IgD-negative memory B cell (primary cell): ENCODE measurements around the gene USP24. TPM values are rescaled to one million over a fixed set of nuclear protein-coding genes. Genes with fewer than 3 reads are reported as not detected.
A peak's percentile ranks its signal among the peaks of the same experiment; 100 is the strongest.
"Not testable (repeated sequence)": the region's sequence is repeated elsewhere in the genome, so short reads cannot be mapped to it uniquely, and the experiment has no call there.

Experiments
- H3K27ac Mint-ChIP-seq, 3 donors: one replicate each; pipeline ENCODE4 v1.8.0; 2020 to 2022; ENCODE audit warnings: mild to moderate bottlenecking in 3 of 3, mixed read lengths in 3 of 3, moderate library complexity in 1 of 3
- H3K27me3 Mint-ChIP-seq: one replicate; pipeline ENCODE4 v1.8.0; 2021; ENCODE audit warnings: mixed read lengths
- H3K36me3 Mint-ChIP-seq: one replicate; pipeline ENCODE4 v1.8.0; 2020; ENCODE audit warnings: mild to moderate bottlenecking, mixed read lengths
- H3K4me1 Mint-ChIP-seq, 3 donors: one replicate each; pipeline ENCODE4 v1.8.0; 2020 to 2022; ENCODE audit warnings: mixed read lengths in 3 of 3, mild to moderate bottlenecking in 1 of 3
- H3K4me3 Mint-ChIP-seq, 4 donors: one replicate each; pipeline ENCODE4 v1.8.0; 2020 to 2022; ENCODE audit warnings: mild to moderate bottlenecking in 4 of 4, mixed read lengths in 4 of 4, moderate library complexity in 3 of 4
- H3K9me3 Mint-ChIP-seq, 3 donors: one replicate each; pipeline ENCODE4 v1.8.0; 2020 to 2021; ENCODE audit warnings: mixed read lengths in 3 of 3, mild to moderate bottlenecking in 1 of 3
- polyA plus RNA-seq: library from polyadenylated mRNA; unstranded; fragments of 300-500 nt; fragmentation: Illumina TruSeq; gene quantifications from one replicate; pipeline ENCODE4 v1.2.3, GENCODE V29; 2021

Gene USP24
- polyA plus RNA-seq, 1 donor from 2014 or later, result 10.2 TPM

DNA sequence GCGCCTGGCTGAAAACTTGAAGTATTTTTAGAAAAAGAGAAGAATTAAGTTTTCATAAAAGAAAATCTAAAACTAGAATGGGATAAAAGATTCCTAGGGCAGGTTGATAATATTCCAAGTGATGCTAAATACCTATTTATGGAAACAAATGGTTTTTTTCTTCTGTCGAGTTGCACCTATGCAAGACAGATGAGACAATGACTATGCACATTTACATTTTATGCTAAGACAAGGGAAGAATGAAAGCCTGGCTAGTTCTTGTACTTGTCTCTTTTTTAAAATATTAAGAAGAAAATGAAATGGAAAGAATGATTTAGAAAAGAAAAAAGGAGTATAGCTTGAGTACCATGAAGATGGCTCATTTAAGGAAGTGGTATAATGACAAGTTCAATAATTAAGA is 24.4 kb upstream of the USP24 start:
- H3K4me1 Mint-ChIP-seq, result peaks cover 5 to 14% (median 12%) of the 10 kb centered on the region in 3 donors
- no peaks in the 10 kb centered on the region for H3K27me3 Mint-ChIP-seq
- peaks cover 2% of the 10 kb centered on the region for H3K36me3 Mint-ChIP-seq
- H3K27ac Mint-ChIP-seq, result no peak overlapping the region
- no peaks in the 10 kb centered on the region for H3K9me3 Mint-ChIP-seq
- H3K4me3 Mint-ChIP-seq, result no peak overlapping the region

DNA sequence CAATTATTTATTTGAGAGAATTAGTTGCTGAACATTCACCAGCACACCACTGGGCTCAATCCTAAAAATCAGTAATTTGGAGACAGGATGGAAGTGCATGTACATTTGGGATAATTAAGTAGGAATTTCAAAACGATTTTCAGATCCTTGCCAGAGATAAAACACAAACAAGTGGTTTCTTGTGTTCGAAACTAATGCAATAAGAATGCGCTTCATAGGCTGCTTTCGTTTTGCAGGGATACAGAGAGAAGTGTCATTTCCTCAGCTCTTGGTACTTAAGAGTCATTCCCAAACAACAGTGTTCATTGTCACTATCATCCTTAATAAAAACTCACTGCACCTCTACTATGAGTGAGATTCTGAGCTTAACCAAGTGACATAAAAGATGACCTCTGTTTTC is 20.6 kb upstream of the USP24 start:
- no peaks in the 10 kb centered on the region for H3K9me3 Mint-ChIP-seq
- peaks cover 3% of the 10 kb centered on the region for H3K27me3 Mint-ChIP-seq
- no peak overlapping the region for H3K4me3 Mint-ChIP-seq
- no peak overlapping the region for H3K27ac Mint-ChIP-seq
- peaks cover 2 to 7% (median 6%) of the 10 kb centered on the region in 3 donors for H3K4me1 Mint-ChIP-seq
- H3K36me3 Mint-ChIP-seq, result peaks cover 4% of the 10 kb centered on the region

DNA sequence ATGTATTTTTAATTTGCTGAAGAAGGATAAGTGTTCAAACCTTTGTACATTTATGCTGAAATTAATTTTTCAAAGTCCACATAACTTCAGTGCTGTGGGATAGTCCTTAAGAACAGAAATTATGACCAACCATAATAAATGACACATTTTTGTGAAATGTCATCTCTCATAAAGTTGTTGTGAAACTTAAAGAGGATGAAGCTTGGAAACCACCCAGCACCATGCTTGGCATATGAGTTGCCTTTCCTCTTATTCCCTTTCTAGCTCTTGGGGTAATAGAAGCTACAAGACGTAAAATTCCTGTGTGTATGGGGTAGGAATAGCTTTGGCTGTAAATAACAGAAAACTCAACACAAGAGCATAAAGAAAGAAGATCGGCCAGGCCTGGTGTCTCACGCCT is 18.9 kb upstream of the USP24 start:
- Mint-ChIP-seq H3K27ac (no peak overlapping the region), H3K36me3 (peaks cover 2% of the 10 kb centered on the region), H3K9me3 (no peaks in the 10 kb centered on the region), H3K4me3 (no peak overlapping the region), H3K4me1 (peaks cover 2 to 7% (median 6%) of the 10 kb centered on the region in 3 donors), H3K27me3 (peaks cover 3% of the 10 kb centered on the region)

DNA sequence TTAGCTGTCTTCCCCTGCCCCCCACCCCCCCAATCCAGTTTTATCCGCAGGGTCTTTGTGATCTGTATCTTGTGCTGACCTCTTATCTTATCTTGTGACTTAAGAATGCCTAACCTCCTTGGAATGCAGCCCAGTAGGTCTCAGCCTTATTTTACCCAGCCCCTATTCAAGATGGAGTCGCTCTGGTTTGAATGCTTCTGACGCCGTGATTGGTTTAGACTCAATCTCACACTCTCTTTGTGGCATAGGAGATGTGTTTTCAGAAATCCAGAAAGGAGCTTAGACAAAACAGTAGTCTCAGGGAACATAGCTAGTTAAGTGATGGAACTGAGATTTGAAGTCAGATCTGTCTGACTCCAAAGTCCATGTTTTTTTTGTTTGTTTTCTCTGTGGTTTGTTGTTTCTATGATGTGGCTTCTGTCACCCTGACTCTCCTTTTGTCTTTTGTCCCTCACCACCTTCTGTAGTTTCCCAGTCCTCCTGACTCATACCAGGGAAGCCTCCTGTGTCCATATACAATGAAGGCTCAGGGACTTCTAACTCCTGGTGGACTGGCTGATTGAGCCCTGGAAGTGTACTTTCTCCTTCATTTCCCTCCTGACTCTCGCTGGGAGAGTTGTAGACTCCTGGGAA is 18.1 kb upstream of the USP24 start:
- H3K27me3 Mint-ChIP-seq, result peaks cover 3% of the 10 kb centered on the region
- H3K9me3 Mint-ChIP-seq, result peaks cover 0 to 2% (median 0%) of the 10 kb centered on the region in 3 donors
- H3K4me1 Mint-ChIP-seq, result peaks cover 2 to 7% (median 6%) of the 10 kb centered on the region in 3 donors
- H3K4me3 Mint-ChIP-seq, result no peak overlapping the region
- H3K36me3 Mint-ChIP-seq, result peaks cover 2% of the 10 kb centered on the region
- H3K27ac Mint-ChIP-seq, result no peak overlapping the region

DNA sequence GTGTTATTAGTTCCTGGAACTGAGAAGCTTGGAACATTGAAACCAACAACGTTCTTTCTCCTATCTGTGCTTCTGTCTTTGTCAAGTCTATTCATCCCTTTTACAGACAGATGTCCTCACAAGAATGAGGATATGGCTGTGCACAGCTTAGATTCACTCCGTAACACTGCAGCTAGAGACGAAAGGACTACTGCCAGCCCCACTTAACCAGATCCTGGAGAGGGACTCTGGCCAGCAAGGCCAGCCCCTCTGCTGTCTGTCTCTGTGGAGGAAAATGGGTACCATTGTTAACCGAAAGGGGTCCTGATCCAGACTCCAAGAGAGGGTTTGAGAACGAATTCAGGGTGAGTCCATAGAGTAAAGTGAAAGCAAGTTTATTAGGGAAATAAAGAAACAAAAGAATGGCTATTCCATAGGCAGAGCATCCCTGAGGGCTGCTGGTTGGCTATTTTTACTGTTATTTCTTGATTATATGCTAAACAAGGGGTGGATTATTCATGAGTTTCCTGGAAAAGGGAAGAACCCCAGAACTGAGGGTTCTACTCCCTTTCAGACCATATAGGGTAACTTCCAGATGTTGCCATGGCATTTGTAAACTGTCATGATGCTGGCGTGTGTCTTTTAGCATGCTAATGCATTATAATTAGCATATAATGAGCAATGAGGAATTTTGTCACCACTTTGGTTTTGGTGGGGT is 17.4 kb upstream of the USP24 start:
- H3K9me3 Mint-ChIP-seq, result peaks cover 0 to 2% (median 0%) of the 10 kb centered on the region in 3 donors
- H3K36me3 Mint-ChIP-seq, result peaks cover 2% of the 10 kb centered on the region
- peaks cover 2 to 7% (median 6%) of the 10 kb centered on the region in 3 donors for H3K4me1 Mint-ChIP-seq
- no peak overlapping the region for H3K4me3 Mint-ChIP-seq
- H3K27ac Mint-ChIP-seq, result no peak overlapping the region
- H3K27me3 Mint-ChIP-seq, result peaks cover 3% of the 10 kb centered on the region

DNA sequence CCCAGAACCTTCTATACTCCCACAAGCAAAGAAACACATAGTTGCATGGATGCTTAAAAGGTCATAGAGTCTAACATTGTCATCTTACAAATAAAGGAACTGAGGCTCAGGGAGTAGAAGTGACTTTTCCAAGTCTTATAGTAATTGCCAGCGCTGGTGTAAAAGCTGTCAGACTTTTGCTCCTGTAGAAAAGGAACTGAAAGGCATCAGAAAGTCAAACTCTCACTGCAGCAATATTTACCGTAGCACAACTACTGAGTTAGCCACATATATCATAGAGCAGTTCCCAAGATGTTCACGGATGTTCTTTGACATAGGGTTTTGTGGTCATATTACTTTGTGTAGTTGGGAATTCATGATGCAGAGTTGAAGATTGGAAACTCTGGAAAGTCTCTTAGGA is 16.6 kb upstream of the USP24 start:
- peaks cover 3% of the 10 kb centered on the region for H3K27me3 Mint-ChIP-seq
- peaks cover 2% of the 10 kb centered on the region for H3K36me3 Mint-ChIP-seq
- H3K9me3 Mint-ChIP-seq, result peaks cover 0 to 2% (median 0%) of the 10 kb centered on the region in 3 donors
- peak overlapping the region in 1 of 4 donors; percentile 30 for H3K4me3 Mint-ChIP-seq
- H3K27ac Mint-ChIP-seq, result no peak overlapping the region
- peaks cover 2 to 7% (median 6%) of the 10 kb centered on the region in 3 donors for H3K4me1 Mint-ChIP-seq

DNA sequence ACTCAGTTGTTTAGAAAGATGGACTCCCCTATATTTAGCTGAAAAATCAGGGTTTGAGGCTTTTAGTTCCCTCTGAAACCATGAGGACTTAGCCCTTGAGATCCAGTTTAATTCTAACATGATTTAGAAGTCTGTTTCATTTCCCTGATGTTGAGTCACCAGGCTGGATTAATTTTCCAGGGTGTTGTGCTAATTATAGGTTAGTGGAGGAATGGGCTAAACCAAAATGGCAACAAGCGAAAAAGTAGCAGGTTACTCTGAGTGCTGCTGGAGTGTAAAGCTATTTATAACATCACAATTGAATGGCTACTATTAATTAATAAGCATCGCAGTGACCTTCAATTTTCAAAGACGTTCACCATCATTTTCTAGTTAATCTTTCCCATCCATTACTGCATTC is 15.5 kb upstream of the USP24 start:
- Mint-ChIP-seq H3K27ac (no peak overlapping the region), H3K4me1 (peaks cover 2 to 6% (median 5%) of the 10 kb centered on the region in 3 donors)

DNA sequence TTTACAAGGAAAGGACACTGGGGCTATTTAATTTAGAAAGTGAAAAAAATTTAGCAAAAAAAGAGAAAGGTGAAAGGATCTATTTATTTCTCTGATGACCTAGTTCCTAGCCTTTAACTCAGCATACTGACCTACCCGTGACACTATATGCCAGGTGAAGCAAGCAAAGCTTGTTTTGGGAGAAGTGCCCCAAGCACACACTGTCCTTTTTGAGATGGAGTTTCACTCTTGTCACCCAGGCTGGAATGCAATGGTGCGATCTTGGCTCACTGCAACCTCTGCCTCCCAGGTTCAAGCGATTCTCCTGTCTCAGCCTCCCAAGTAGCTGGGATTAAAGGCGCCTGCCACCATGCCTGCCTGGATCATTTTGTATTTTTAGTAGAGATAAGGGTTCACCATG is 14.6 kb upstream of the USP24 start:
- not testable (repeated sequence) for H3K4me1 Mint-ChIP-seq, H3K36me3 Mint-ChIP-seq, H3K4me3 Mint-ChIP-seq, H3K27me3 Mint-ChIP-seq, H3K27ac Mint-ChIP-seq, H3K9me3 Mint-ChIP-seq

More for the DNA sequence above, 15.5 kb upstream of the USP24 start:
- Mint-ChIP-seq H3K9me3 (peaks cover 0 to 2% (median 0%) of the 10 kb centered on the region in 3 donors), H3K4me3 (no peak overlapping the region), H3K36me3 (peaks cover 2% of the 10 kb centered on the region), H3K27me3 (peaks cover 3% of the 10 kb centered on the region)

DNA sequence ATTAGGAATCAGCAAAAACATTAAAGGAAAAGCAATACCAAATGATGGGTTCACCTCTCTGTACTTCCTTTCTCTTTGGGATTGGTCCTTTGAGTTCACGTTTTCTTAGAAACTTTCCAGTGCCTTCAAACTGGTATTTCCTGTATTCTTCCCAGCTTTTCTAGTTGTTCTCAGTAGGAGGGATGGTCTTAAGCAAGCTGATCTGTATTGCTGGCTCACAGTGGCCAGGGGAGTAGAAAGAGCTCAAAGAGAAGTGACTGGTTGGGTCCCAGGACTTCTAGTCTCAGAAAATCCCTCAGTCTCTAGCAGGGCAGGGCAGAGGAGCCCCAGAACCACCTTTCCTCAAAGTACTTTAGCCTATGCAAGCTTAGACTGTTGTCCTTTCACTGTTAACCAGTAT is 10.1 kb upstream of the USP24 start:
- Mint-ChIP-seq H3K27ac (peak overlapping the region in 1 of 3 donors; percentile 60), H3K27me3 (no peaks in the 10 kb centered on the region), H3K4me1 (peaks cover 0 to 5% (median 3%) of the 10 kb centered on the region in 3 donors), H3K9me3 (peaks cover 0 to 2% (median 0%) of the 10 kb centered on the region in 3 donors), H3K4me3 (no peak overlapping the region), H3K36me3 (no peaks in the 10 kb centered on the region)

DNA sequence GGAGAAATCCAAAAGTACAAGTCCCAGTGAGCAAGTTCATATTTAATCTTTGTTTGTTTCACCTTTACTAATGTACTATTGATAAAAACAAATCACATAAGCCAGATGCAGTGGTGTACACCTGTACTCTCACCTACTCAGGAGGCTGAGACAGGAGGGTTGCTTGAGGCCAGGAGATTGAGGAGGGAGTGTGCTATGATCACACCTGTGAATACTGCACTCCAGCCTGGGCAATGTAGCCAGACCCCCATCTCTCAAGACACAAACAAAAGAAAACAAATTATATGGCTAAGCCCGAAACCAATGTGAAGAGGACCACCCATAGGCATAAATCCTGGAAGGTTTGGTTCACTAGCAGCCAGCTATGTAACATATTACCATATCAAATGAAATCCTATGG is 9.6 kb upstream of the USP24 start:
- Mint-ChIP-seq H3K27ac (no peak overlapping the region), H3K9me3 (peaks cover 0 to 2% (median 0%) of the 10 kb centered on the region in 3 donors), H3K27me3 (no peaks in the 10 kb centered on the region), H3K4me3 (no peak overlapping the region), H3K4me1 (peaks cover 0 to 5% (median 3%) of the 10 kb centered on the region in 3 donors), H3K36me3 (no peaks in the 10 kb centered on the region)

DNA sequence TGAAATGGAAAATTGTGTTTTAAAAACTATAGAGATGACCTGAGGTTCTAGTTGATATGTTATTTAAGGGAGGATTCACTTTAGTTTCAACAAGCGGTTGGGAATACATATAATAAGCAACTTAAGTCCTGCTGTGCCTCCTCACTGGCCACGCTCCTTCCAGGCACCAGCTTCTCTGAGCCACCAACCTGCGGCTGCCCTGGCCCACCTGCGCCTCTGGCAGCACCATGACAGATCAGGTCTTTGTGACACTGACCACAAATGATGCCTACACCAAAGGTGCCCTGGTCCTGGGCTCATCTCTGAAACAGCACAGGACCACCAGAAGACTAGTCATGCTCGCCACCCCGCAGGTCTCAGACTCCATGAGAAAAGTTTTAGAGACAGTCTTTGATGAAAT is 7.0 kb upstream of the USP24 start:
- no peaks in the 10 kb centered on the region for H3K27me3 Mint-ChIP-seq
- no peak overlapping the region for H3K4me3 Mint-ChIP-seq
- no peaks in the 10 kb centered on the region for H3K36me3 Mint-ChIP-seq
- H3K4me1 Mint-ChIP-seq, result peaks cover 8 to 15% (median 13%) of the 10 kb centered on the region in 3 donors
- H3K9me3 Mint-ChIP-seq, result no peaks in the 10 kb centered on the region
- no peak overlapping the region for H3K27ac Mint-ChIP-seq

DNA sequence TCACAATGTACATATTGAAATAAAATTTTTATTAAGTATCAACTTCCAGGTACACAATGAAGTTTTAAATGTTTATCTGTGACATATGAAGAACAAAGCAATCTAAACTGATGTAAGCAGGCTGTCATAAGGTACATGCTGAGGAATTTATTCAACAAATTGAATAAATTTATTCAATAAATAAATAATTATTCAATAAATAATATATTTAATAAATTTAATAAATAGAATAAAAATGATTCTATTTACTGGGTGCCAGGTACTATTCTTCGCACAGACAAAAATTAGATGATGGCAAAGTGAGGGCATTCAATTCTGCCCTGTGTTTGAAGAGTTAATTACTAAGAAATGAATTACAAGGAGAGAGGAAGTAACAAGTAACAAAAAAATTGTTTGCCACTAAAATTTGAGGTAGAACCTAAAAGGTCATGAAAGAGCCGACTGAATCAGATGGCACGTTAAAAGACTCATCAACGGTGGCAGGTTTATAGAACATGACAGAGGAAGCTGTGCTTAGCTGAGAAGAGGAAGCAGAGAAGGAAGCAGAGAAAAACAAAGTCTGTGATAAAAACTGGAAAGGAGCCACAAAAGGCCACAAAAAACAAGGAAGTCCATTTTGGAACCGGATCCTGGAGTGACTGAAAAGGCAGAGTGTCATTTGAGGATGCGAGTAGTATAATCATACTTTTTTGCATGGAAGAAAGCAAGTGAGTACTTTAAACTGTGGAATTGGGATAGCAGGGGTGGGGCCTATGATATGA is 2.2 kb upstream of the USP24 start:
- Mint-ChIP-seq H3K27me3 (no peaks in the 10 kb centered on the region), H3K4me1 (peaks cover 19 to 38% (median 29%) of the 10 kb centered on the region in 3 donors), H3K36me3 (no peaks in the 10 kb centered on the region), H3K9me3 (no peaks in the 10 kb centered on the region), H3K4me3 (peak overlapping the region; percentile 59 to 96 (median 68)), H3K27ac (peak overlapping the region; percentile 21 to 96 (median 74))

DNA sequence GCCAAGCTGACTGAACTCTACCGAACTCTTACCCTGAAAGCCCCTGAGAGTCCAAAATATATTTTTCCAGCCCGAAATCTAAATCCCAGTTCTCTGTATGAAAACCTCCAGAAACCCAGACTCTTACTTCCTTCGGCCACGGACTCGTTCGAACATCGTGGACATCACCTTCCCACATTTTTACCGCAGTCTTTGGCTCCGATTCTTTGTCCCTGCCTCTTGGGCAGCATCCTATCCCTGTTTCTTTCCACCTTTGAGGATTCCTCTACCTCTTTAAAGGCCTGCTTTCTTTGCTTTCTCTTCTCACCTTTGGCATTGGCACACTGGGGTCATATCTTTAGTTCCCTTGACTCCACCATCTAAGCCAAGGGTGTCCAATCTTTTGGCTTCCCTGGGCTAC is 932 bp upstream of the USP24 start:
- Mint-ChIP-seq H3K4me1 (peaks cover 26 to 45% (median 35%) of the 10 kb centered on the region in 3 donors), H3K36me3 (no peaks in the 10 kb centered on the region), H3K27me3 (no peaks in the 10 kb centered on the region), H3K4me3 (peak overlapping the region; percentile 91 to 96 (median 94)), H3K27ac (peak overlapping the region; percentile 85 to 99 (median 98)), H3K9me3 (no peaks in the 10 kb centered on the region)

DNA sequence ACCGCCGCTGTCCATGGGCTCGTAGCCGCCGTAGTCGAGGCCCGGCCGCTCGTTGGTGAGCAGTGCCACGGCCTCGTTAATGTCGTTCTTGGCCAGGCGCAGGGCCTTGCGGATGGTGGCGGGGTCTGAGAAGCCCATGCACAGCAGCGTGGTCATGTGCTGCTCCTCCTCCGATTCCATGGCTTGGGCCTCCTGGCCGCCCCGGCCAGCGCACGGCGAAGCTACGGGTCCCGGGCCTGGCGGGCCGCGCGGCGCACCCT is 300 bp downstream of the USP24 start:
- peak overlapping the region; percentile 75 to 95 (median 81) for H3K4me3 Mint-ChIP-seq
- H3K27ac Mint-ChIP-seq, result no peak overlapping the region
- no peaks in the 10 kb centered on the region for H3K36me3 Mint-ChIP-seq
- no peaks in the 10 kb centered on the region for H3K9me3 Mint-ChIP-seq
- H3K27me3 Mint-ChIP-seq, result no peaks in the 10 kb centered on the region
- peaks cover 37 to 55% (median 43%) of the 10 kb centered on the region in 3 donors for H3K4me1 Mint-ChIP-seq

DNA sequence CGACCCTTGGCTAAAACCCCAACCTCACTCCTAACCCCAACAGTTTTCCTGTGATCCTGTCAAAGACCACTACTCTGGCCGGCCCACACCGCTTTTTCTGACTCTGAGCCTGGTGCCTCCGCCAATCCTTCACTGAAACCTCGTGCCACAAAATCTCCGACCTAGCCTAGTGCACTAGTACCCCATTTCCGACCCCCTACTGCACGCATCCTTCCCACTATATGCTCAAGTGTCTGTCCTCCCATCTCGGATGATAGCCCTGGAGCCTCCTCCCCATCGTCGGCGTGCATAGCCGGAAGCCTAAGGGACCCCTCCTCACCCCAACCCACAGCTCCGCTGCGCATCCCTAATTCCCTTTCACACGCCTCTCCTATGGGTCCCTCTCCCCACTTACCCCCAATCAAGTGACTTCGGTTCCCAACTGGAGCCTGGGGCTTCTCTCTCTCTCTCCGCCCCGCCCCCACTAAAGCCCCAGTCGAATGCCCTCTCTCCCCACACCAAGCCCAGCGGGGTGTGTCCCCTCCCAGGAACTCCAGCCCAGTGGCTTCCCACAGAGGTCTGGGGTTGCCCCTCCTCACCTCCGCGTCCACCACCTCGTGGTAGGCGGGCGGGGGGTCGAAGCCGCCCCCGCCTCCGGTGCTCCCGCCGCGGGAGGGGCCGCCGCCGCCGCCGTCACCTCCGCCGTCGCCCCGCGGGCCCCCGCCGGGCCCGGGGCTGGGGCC is 791 bp downstream of the USP24 start:
- no peaks in the 10 kb centered on the region for H3K9me3 Mint-ChIP-seq
- H3K27me3 Mint-ChIP-seq, result no peaks in the 10 kb centered on the region
- H3K27ac Mint-ChIP-seq, result peak overlapping the region; percentile 76 to 95 (median 91)
- peaks cover 42 to 60% (median 48%) of the 10 kb centered on the region in 3 donors for H3K4me1 Mint-ChIP-seq
- H3K36me3 Mint-ChIP-seq, result no peaks in the 10 kb centered on the region
- peak overlapping the region; percentile 85 to 97 (median 96) for H3K4me3 Mint-ChIP-seq
